Measurements from ENCODE around the gene MALT1.

DNA sequence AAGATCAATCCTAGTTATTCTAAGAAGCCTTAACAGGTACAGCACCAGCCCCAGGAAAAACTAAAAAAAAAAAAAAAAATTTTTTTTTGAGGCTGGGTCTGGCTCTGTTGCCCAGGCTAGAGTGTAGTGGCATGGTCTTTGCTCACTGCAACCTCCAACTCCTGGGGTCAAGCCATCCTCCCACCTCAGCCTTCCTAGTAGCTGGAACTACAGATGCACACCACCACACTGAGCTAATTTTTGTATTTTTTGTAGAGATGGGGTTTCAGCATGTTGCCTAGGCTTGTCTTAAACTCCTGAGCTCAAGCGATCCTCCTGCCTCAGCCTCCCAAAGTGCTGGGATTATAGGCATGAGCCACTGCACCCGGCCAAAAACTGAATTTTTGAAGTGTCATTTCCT, 32.0 kb upstream of the MALT1 start:
- no peak for TF ChIP-seq EZH2 (IDR thresholded peaks at IDR 0.05; ENCODE audit: borderline replicate concordance, insufficient read depth, low read depth, low read length, poor library complexity, severe bottlenecking)
- TF ChIP-seq, protein P1, sequence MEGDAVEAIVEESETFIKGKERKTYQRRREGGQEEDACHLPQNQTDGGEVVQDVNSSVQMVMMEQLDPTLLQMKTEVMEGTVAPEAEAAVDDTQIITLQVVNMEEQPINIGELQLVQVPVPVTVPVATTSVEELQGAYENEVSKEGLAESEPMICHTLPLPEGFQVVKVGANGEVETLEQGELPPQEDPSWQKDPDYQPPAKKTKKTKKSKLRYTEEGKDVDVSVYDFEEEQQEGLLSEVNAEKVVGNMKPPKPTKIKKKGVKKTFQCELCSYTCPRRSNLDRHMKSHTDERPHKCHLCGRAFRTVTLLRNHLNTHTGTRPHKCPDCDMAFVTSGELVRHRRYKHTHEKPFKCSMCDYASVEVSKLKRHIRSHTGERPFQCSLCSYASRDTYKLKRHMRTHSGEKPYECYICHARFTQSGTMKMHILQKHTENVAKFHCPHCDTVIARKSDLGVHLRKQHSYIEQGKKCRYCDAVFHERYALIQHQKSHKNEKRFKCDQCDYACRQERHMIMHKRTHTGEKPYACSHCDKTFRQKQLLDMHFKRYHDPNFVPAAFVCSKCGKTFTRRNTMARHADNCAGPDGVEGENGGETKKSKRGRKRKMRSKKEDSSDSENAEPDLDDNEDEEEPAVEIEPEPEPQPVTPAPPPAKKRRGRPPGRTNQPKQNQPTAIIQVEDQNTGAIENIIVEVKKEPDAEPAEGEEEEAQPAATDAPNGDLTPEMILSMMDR (IDR thresholded peaks at IDR 0.05), result no peak

Data from B cell (primary cell).